NCI-H1092 treated with DMSO at 0.1 percent for 48 hours (cell line): ENCODE results near the gene GORASP2.

Experiments
- DNase-seq: peaks from one replicate; lab custom pipeline; 2025; lab: John Stamatoyannopoulos, UW

The GORASP2 gene

DNA sequence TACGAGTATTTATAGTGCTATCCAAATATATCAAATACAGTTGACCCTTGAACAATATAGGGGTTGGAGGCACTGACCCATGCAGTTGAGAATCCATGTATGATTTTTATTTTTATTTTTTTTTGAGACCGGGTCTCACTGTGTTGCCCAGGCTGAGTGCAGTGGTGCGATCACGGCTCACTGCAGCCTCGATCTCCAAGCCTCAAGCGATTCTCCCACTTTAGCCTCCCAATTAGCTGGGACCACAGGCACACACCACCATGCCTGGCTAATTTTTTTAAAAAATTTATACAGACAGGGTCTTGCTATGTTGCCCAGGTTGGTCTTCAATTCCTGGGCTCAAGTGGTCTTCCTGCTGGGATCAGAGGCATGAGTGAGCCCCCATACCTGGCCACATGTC, 70.6 kb downstream of the GORASP2 start:
- no peak for DNase-seq

DNA sequence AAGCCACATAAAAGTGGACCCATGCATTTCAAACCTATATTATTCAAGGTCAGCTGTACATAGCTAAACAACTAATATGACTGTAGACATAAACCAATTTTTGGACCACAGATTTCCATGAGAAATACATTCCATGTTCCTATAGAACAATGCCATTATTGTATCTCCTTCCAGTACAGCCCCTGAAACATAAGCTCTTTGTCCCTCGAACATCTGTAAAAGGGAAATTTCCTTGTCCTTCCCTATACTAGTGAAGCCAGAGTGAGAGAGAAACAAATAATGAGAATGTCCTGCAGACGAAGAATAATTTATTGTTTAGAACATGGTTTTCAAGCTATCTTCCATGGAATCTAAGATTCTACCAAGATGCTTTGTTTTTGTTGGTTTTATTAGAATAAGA, 75.3 kb downstream of the GORASP2 start:
- DNase-seq: no peak

DNA sequence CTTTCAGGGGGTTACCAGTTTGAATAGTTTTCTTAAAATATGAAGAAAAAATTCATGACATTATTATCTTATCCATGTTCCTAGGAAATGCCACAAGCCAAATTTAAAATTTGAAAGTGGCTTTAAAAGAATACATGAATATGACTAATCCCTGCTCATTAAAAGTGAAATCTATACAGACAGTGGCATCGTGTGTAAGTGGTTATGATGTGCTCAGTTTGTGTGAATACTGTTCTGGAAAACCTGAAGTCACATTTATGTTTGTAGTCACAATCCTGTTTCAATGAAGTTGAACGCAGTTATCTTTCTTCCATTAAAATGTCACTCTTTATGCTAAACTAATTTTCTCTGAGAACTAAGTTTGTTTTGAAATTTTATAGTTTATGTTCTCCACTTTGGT, 75.8 kb downstream of the GORASP2 start:
- DNase-seq: no peak

GRCh38 chr2:171008550-171009205, 79.6 kb downstream of the GORASP2 start:
- no peak for DNase-seq

DNA sequence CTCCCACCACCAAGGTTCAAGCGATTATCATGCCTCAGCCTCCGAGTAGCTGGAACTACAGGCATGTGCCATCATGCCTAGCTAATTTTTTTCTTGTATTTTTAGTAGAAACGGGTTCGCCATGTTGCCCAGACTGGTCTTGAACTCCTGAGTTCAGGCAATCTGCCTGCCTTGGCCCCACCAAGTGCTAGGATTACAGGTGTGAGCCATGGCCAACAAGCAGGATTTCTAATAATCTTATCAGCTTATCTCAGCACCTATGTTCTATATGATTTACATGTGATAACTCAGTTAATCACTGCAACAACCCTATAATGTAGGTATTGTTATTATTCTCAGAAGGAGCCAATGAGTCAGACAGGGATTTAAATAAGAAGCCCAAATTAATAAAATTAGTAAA, 80.3 kb downstream of the GORASP2 start:
- DNase-seq: no peak

- DNase-seq: no peak
These were observed 84.8 kb downstream of the GORASP2 start for GRCh38 chr2:171013851-171014250.

DNA sequence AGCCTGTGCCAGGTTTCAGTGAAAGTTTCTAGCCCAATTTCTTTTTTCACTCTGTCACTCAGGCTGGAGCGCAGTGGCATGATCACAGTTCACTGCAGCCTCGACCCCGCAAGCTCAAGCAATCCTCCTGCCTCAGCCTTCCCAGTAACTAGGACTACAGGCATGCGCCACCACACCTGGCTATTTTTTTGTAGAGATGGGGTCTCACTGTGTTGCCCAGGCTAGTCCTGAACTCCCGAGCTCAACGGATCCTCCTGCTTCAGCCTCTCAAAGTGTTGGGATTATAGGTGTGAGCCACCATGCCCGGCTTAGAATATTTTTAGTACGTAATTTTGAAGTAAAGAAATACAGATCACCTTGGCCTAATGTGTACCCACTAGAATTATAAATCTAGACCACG, 87.1 kb downstream of the GORASP2 start:
- no peak for DNase-seq
